RWPE2 (cell line): ENCODE data around the gene ERMARD.

ENCODE experiments used
- ATAC-seq: fragments of 200-7000 bp; cut with Tn5 transposase; 3 replicates; pipeline ENCODE4 v1.9.1; 2021; ENCODE audit warnings: low read depth
- DNase-seq: peaks from one replicate; pipeline ENCODE4 v3.0.0-alpha.2; 2020; ENCODE audit warnings: low spot score
- H3K27ac ChIP-seq: fragments of 450-650 bp; 2 replicates; pipeline ENCODE4 v1.5.1; 2017; ENCODE audit warnings: mild to moderate bottlenecking; ENCODE audit not compliant: poor library complexity, severe bottlenecking
- H3K27me3 ChIP-seq: fragments of 250-450 bp; sonication (Bioruptor Pico); 2 replicates; pipeline ENCODE4 v1.5.1; 2021; ENCODE audit warnings: mild to moderate bottlenecking, moderate library complexity; ENCODE audit not compliant: insufficient read depth, poor library complexity, severe bottlenecking
- H3K36me3 ChIP-seq: fragments of 250-450 bp; sonication (Bioruptor Pico); 2 replicates; pipeline ENCODE4 v1.5.1; 2020; ENCODE audit warnings: low read depth, mild to moderate bottlenecking, moderate library complexity
- H3K4me1 ChIP-seq: fragments of 250-450 bp; sonication (Bioruptor Pico); 2 replicates; pipeline ENCODE4 v1.5.1; 2021; ENCODE audit warnings: mild to moderate bottlenecking, moderate library complexity; ENCODE audit not compliant: insufficient read depth, poor library complexity, severe bottlenecking
- H3K4me3 ChIP-seq: fragments of 250-450 bp; sonication (Bioruptor Pico); 2 replicates; pipeline ENCODE4 v1.5.1; 2021; ENCODE audit warnings: mild to moderate bottlenecking, moderate library complexity; ENCODE audit not compliant: severe bottlenecking
- H3K9me3 ChIP-seq: fragments of 250-450 bp; sonication (Bioruptor Pico); 2 replicates; pipeline ENCODE4 v1.5.1; 2021; ENCODE audit warnings: mild to moderate bottlenecking, moderate library complexity; ENCODE audit not compliant: severe bottlenecking
- TF ChIP-seq, protein P1 (sequence below): fragments of 450-650 bp; IDR thresholded peaks from one replicate; pipeline ENCODE4 v1.5.1; 2017; ENCODE audit warnings: mild to moderate bottlenecking, moderate library complexity; ENCODE audit not compliant: poor library complexity, severe bottlenecking

The ERMARD gene

DNA sequence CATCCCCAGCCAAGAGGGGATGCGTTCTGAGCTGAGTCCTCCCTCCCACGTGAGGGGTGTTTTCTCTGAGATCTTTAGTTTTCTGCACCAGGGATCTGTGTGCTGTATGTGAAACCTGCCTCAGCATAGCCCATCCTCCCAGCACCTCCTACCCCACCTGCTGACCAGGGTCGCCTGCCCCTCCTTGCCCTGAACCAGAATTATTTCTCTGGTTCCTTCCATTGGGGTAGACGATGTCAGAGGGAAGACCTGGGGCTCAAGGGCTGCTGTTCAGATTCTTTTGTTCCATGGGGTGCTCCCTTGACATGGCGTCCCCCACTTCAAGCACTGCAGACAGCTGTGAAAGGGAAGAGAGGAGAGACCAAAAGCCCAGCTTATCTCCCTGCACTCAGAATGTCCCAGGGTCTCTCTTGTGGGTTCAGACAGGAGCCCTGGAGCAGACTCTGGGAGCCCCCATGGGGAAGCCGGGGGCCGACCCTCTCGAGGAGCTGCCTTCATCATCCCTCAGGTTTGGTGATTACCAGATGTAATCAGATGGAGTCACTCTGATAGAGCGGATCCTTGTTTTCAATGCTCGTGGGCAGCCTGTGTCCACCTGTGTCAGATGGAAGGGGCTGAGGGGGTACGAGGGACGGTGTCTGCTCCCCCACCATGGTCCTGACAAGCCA, 74.3 kb downstream of the ERMARD start:
- Histone ChIP-seq H3K4me1 (no peaks in the 10 kb centered on the region), H3K4me3 (no peak overlapping the region), H3K27ac (no peak overlapping the region), H3K27me3 (no peaks in the 10 kb centered on the region), H3K36me3 (no peaks in the 10 kb centered on the region), H3K9me3 (no peaks in the 10 kb centered on the region)
- no peak for DNase-seq
- TF ChIP-seq, protein P1, sequence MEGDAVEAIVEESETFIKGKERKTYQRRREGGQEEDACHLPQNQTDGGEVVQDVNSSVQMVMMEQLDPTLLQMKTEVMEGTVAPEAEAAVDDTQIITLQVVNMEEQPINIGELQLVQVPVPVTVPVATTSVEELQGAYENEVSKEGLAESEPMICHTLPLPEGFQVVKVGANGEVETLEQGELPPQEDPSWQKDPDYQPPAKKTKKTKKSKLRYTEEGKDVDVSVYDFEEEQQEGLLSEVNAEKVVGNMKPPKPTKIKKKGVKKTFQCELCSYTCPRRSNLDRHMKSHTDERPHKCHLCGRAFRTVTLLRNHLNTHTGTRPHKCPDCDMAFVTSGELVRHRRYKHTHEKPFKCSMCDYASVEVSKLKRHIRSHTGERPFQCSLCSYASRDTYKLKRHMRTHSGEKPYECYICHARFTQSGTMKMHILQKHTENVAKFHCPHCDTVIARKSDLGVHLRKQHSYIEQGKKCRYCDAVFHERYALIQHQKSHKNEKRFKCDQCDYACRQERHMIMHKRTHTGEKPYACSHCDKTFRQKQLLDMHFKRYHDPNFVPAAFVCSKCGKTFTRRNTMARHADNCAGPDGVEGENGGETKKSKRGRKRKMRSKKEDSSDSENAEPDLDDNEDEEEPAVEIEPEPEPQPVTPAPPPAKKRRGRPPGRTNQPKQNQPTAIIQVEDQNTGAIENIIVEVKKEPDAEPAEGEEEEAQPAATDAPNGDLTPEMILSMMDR, result no peak
- no peak for ATAC-seq

DNA sequence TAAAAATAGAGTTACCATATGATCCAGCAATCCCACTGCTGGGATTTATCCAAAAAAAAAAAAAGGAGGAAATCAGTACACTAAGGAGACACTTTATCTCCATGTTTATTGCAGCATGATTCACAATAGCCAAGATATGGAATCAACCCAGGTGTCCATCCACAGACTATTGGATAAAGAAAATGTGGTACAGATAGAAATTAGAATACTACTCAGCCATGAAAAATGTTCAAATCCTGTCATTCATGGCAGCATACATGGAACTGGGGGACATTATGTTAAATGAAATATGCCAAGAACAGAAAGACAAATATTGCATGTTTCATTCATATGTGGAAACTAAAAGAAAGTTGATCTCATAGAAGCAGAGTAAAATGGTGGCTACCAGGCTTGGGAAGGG, 75.3 kb downstream of the ERMARD start:
- ATAC-seq, result no peak
- Histone ChIP-seq H3K4me1 (no peaks in the 10 kb centered on the region), H3K27ac (no peak overlapping the region), H3K4me3 (no peak overlapping the region), H3K27me3 (no peaks in the 10 kb centered on the region), H3K36me3 (no peaks in the 10 kb centered on the region), H3K9me3 (no peaks in the 10 kb centered on the region)
- TF ChIP-seq, protein P1, result no peak
- no peak for DNase-seq

DNA sequence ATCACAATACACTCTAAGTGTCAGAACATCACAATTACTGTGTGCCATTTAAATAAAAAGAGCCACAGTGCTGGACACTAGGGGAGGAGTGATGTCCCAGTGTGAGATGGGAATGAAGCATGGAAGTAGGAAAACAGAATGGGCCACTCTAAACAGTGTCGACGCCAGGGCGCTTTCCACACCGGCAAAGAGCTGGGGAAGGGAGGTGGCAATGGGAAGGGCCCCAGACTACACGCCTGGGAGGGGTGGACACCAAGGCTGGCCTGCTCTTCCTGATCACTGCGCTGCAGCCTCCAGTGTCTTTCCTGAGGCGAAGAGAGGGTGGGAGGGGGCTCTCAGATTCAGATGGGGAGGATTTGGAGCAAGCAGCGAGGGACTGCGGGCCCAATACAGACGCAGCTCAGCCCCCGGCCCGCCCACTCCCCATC, 75.9 kb downstream of the ERMARD start:
- Histone ChIP-seq H3K27ac (no peak overlapping the region), H3K36me3 (no peaks in the 10 kb centered on the region), H3K4me1 (peaks cover 3% of the 10 kb centered on the region), H3K9me3 (no peaks in the 10 kb centered on the region), H3K4me3 (no peak overlapping the region), H3K27me3 (no peaks in the 10 kb centered on the region)
- DNase-seq (no peak), ATAC-seq (no peak)
- TF ChIP-seq, protein P1, result no peak

DNA sequence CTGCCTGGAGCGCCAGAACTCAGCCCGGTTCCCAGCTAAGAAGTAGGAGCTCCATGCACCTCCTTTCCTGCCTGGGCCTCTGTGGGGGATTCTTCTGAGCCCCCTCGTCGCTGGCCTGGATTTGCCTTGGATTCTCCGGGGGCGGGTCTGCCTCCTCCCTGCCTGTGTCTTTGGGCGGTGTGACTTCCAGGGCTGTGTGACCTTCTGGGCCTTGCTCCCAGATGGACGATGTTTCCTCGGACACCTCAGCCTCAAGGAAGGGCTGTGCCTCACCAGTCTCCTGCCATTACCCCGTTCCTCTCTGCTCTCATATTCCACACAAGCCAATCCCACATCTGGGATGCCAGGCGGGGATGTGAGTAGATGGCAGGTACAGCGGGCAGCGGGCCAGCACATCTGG, 76.8 kb downstream of the ERMARD start:
- DNase-seq, result no peak
- no peak for ATAC-seq
- H3K27ac ChIP-seq, result no peak overlapping the region
- H3K4me3 ChIP-seq, result no peak overlapping the region
- H3K36me3 ChIP-seq, result no peaks in the 10 kb centered on the region
- H3K27me3 ChIP-seq, result no peaks in the 10 kb centered on the region
- H3K4me1 ChIP-seq, result peaks cover 5% of the 10 kb centered on the region
- no peaks in the 10 kb centered on the region for H3K9me3 ChIP-seq
- TF ChIP-seq, protein P1, result no peak

DNA sequence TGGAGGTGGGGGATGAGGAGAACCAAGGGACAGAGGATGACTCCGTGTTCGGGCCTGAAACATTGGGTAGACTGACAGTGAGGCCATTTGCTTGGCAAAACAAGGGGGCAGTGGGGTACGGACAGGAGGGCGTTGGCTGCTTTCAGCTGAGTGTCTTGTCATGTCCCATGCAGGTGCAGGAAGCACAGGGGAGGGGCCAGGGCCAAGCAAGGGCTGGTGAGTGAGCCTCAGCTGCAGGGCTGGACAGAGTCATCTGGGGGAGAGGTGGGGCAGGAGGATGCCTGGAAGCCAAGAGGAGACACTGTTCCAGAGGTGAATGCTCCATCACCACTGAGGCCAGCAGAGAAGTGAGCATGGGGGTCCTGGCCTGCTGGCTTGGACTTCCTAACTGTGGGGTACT, 78.4 kb downstream of the ERMARD start:
- H3K4me3 ChIP-seq, result no peak overlapping the region
- H3K9me3 ChIP-seq, result no peaks in the 10 kb centered on the region
- peaks cover 5% of the 10 kb centered on the region for H3K4me1 ChIP-seq
- DNase-seq (peak; percentile 56), ATAC-seq (no peak)
- H3K27ac ChIP-seq, result no peak overlapping the region
- H3K36me3 ChIP-seq, result no peaks in the 10 kb centered on the region
- H3K27me3 ChIP-seq, result no peaks in the 10 kb centered on the region
- TF ChIP-seq, protein P1, result no peak
